ENCODE measurements around the gene SPINK8.

DNA sequence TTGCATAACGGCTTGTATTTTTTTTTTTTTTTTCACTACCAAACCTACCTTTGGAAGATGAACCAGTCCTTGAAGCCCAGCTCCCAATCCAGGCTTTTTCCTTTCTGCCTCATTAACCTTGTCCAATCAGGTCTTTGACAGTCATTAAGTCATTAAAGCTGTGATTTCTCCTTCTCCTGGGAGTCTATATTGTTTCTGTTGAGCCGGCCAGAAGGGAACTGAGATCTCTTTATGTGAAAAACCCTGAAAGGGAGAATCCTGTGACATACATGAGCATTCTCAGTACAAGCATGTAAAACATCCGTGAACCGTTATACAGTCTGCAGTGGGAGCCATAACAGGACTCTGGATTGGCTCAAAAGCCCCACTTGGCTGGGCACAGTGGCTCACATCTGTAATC, 52.6 kb downstream of the SPINK8 start:
- TF ChIP-seq, protein P1, sequence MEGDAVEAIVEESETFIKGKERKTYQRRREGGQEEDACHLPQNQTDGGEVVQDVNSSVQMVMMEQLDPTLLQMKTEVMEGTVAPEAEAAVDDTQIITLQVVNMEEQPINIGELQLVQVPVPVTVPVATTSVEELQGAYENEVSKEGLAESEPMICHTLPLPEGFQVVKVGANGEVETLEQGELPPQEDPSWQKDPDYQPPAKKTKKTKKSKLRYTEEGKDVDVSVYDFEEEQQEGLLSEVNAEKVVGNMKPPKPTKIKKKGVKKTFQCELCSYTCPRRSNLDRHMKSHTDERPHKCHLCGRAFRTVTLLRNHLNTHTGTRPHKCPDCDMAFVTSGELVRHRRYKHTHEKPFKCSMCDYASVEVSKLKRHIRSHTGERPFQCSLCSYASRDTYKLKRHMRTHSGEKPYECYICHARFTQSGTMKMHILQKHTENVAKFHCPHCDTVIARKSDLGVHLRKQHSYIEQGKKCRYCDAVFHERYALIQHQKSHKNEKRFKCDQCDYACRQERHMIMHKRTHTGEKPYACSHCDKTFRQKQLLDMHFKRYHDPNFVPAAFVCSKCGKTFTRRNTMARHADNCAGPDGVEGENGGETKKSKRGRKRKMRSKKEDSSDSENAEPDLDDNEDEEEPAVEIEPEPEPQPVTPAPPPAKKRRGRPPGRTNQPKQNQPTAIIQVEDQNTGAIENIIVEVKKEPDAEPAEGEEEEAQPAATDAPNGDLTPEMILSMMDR (conservative IDR thresholded peaks at IDR 0.05 in 1 of 2, IDR thresholded peaks at IDR 0.05 in 1 of 2; ENCODE audit: low read depth in 1 of 2, low read length in 2 of 2), result no peak
- no peak for TF ChIP-seq EZH2 (IDR thresholded peaks at IDR 0.05; ENCODE audit: low read length, missing control alignments)
